Right lobe of liver (tissue), 4 donors: ENCODE results near the gene ZNF655.

Experiments
- CTCF ChIP-seq, 4 donors: fragments of 200-600 bp in 3 of 4; fragments of 450-650 bp in 1 of 4; IDR thresholded peaks; one replicate each; pipeline versions ENCODE4 v1.5.1 to v1.8.0; 2016 to 2022; ENCODE audit warnings: antibody characterized with exemption in 4 of 4, mild to moderate bottlenecking in 2 of 4
- POLR2A ChIP-seq: fragments of 450-650 bp; IDR thresholded peaks from one replicate; pipeline ENCODE4 v1.6.1; 2017; ENCODE audit warnings: antibody characterized with exemption, mild to moderate bottlenecking
- donor health status: DM: no; HTN: no; CAD: no.
- donor health status: DM: no; HTN: no; CAD: no.
- donor health status: DM: no; HTN: yes; CAD: no.

GRCh38 chr7:99539213-99539811 is 19.1 kb upstream of the ZNF655 start:
- no peak for TF ChIP-seq CTCF (IDR thresholded peaks at IDR 0.05)
- no peak for TF ChIP-seq POLR2A
